Skin epidermis (tissue), 12 donors: ENCODE data around the gene HSFX4.
"Not testable (repeated sequence)": the region's sequence is repeated elsewhere in the genome, so short reads cannot be mapped to it uniquely, and the experiment has no call there.

Experiments used
- H3K27ac ChIP-seq, 21 experiments: fragments of 200-600 bp; sonication (generic) in 11 of 21; one replicate each; pipeline ENCODE4 v1.5.0; 2020; ENCODE audit warnings: mild to moderate bottlenecking in 3 of 21, inconsistent platforms in 2 of 21, moderate library complexity in 2 of 21
- H3K4me3 ChIP-seq, 7 experiments: fragments of 200-600 bp; sonication (generic) in 2 of 7; one replicate each; pipeline ENCODE4 v1.5.0; 2020; ENCODE audit warnings: inconsistent platforms in 2 of 7, mild to moderate bottlenecking in 2 of 7, moderate library complexity in 1 of 7

The HSFX4 gene, protein sequence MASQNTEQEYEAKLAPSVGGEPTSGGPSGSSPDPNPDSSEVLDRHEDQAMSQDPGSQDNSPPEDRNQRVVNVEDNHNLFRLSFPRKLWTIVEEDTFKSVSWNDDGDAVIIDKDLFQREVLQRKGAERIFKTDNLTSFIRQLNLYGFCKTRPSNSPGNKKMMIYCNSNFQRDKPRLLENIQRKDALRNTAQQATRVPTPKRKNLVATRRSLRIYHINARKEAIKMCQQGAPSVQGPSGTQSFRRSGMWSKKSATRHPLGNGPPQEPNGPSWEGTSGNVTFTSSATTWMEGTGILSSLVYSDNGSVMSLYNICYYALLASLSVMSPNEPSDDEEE

DNA sequence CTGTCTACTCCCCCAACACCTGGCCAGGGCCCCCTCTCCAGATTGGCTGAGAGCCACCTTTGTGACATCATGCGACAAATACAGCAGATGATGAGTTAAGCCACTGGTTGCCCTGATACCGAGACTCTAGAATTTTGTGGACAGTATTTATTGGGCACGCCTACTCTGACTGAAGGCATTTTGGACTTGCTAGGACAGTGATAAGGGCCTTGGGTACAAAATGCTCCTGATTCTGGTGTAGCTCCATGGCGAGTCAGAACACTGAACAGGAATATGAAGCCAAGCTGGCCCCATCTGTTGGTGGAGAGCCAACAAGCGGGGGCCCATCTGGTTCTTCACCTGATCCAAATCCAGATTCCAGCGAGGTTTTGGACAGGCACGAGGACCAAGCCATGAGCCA, at the start of gene HSFX4:
Gene HSFX4, plus strand, starts transcription at position 174 of the 400 bp plus-strand sequence. Its CDS starts 72 bp downstream, at position 246.
- not testable (repeated sequence) for H3K27ac ChIP-seq, H3K4me3 ChIP-seq

DNA sequence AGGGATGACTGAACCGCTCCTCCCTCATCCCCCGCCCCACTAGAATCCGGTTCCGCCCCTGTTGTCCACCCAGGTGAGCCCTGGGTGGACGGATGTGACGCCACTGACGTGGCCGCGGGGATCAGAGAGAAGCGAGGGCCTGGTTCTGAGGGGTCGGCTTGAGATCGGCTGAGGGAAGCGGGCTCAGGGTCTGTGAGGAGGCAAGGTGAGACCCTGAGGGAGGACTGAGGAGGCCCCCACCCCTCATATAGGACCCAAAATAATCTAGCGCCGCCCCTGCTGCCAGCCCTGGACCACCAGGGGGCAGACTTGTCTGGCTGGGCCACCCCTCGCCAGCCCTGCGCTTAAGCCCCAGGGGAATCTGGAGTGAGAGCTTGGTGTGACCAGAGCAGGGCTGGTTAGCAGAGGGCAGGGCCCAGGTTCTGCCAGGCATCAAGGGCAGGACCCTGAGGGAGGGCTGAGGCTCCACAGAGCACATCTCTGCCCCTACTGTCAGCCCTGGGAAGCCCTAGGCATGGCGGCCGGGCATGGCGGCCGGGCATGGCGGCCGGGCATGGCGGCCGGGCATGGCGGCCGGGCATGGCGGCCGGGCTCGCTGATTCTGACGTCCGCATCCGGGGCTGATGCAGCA, 48.2 kb upstream of the HSFX4 start, which contains the start of gene MAGEA8:
Gene MAGEA8, plus strand, starts transcription at position 103 of the 631 bp plus-strand sequence. CDS start 3,090 bp downstream, outside the sequence.
- Histone ChIP-seq H3K27ac (no peak within 1 kb of the TSS), H3K4me3 (no peak within 1 kb of the TSS)

DNA sequence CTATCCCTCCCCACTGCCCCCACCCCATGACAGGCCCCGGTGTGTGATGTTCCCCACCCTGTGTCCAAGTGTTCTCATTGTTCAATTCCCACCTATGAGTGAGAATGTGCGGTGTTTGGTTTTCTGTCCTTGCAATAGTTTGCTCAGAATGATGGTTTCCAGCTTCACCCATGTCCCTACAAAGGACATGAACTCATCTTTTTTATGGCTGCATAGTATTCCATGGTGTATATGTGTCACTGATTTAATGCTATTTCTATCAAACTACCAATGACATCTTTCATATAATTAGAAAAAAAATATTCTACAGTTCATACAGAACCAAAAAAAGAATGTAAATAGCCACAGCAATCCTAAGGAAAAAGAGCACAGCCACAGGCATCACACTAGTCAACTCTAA, 38.5 kb upstream of the HSFX4 start:
- H3K27ac ChIP-seq, H3K4me3 ChIP-seq: not testable (repeated sequence)

DNA sequence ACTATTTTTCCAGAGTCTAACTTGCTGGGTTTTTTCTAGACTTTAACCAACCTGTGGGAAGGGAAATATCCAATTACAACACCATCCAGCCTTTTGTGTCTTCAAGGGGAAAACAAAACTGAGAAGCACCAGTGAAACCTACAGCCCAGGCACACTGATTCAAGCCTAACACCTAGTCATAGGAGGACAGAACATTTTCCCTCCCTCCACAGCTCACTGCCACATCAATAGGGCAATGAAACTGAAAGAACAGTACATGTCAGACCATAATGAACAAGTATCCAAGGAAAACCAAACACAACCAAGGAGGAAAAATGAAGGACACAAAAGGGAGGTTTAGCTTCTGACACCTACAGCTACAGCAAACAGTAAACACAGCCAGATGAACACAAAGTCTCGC, 30.8 kb upstream of the HSFX4 start:
- no peak overlapping the region for H3K27ac ChIP-seq
- H3K4me3 ChIP-seq: no peak overlapping the region

DNA sequence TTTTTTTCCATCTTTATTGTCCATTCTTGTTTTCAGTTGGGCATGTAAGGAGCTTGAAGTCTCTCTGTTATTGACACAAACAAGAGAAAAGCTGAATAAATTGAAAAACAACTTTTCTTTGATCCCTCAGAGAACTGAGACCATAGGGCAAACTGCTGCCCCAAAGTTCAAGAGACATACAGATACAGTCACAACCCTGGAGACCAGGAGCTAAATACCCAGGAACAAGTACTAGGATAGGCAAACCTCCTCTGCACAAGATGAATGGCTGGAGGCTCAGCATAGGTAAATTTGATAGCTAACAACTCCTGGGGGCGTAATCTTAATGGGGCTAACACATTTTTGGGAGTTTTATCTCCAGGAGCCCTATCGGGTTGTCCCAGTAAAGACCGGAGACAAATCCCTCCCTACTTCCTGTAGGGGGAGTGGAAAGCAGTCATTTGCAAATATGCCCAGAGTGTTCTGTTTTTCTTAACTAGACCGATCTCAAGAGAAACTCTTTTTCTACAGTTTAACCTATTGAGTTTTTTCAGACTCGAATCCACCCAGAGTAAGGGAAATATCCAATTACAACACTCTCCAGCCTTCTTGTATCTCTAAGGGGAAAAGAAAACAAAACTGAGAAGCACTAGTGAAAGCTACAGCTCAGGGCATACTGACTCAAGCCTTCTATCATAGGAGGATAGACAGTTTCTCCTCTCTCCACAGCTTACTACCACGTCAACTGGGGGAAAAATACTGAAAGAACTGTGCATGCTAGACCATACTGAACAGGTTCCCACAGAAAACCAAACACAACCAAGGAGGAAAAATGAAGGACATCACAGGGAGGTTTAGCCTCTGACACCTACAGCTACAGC, 25.3 kb upstream of the HSFX4 start:
- Histone ChIP-seq H3K4me3 (no peak overlapping the region), H3K27ac (no peak overlapping the region)

DNA sequence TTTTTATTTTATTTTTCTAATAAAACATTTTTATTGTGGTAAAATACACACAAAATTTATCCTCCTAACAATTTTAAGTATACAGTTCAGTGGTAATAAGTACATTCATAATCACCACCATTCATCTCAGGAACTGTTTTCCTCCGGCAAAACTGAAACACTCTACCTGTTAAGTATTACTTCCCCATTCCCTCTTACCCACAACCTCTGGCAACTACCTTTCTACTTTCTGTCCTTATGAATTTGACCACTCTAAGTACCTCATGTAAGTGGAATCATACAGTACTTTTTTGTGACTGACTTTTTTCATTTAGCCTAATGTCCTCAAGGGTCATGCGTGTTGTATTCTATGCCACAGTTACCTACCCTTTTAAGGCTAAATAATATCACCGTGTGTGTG, 21.1 kb upstream of the HSFX4 start:
- Histone ChIP-seq H3K4me3 (no peak overlapping the region), H3K27ac (no peak overlapping the region)

DNA sequence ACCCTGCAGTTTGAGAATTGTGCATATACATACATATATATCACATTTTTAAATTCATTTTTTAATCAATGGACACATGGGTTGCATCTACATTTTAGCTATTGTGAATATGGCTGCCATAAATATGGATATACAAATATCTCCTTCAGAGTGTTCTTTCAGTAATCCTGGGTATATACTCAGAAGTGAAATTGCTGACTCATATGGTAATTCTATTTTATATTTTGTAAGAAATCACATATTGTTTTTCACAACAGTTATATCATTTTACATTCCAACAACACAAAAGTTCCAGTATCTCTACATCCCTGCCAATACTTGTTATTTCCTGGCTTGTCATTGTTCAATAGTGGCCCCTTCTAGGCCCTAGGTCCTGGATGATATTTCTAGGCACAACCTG, 20.6 kb upstream of the HSFX4 start:
- H3K4me3 ChIP-seq: no peak overlapping the region
- H3K27ac ChIP-seq: no peak overlapping the region

DNA sequence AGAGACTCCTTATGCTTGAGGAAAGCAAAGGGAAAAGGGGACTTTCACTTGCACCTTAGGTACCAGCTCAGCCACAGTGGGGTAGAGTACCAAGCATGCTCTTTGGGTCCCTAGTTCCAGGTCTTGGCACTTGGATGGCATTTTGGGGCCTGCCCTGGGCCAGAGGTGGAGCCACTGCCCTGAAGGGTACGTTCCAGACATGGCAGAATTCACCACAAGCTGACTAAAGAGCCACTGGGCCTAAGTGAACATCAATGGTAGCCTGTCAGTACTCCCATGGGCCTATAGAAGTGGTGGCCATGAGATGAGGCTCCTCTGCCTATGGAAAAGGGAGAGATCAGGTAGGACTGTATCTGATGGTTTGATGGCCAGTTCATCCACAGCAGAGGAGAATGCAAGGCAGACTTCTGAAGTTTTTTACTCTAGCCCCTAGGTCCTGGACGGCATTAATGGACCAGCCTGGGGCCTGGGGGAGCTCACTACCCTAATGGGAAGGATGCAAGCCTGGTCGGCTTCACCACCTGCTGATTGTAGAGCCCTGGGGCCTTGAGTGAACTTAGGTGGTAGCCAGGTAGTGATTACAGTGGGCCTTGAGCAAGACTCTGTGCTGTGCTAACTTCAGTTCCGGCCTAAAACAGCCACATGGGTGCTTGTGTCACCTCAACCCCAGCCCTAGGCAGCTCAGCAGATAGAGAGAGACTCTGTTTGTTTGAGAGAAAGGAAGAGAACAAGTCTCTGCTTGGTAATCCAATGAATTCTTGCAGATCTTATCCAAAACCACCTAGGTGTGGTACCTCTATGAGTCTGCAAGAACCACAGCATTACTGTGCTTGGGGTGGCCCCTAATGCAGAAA, 19.8 kb upstream of the HSFX4 start:
- no peak overlapping the region for H3K4me3 ChIP-seq

DNA sequence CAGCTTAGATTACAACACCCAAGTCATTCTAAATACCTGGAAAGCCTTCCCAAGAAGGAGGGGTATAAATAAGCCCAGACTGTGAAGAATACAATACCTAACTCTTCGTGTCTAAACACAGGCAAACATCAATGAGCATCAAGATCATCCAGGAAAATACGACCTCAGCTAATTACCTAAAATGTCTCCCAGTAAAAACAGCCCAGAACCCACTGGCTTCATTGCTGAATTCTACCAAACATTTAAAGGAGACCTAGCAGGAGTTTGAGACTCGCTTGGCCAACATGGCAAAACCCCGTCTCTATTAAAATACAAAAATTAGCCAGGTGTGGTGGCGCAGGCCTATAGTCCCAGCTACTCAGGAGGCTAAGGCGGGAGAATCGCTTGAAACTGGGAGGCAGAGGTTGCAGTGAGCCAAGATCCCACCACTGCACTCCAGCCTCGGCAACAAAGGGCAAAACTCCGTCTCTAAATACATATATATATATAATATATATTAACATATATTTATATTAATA, 19.1 kb upstream of the HSFX4 start:
- H3K27ac ChIP-seq: no peak overlapping the region
- H3K4me3 ChIP-seq: no peak overlapping the region

More for the DNA sequence above, 19.8 kb upstream of the HSFX4 start:
- no peak overlapping the region for H3K27ac ChIP-seq

DNA sequence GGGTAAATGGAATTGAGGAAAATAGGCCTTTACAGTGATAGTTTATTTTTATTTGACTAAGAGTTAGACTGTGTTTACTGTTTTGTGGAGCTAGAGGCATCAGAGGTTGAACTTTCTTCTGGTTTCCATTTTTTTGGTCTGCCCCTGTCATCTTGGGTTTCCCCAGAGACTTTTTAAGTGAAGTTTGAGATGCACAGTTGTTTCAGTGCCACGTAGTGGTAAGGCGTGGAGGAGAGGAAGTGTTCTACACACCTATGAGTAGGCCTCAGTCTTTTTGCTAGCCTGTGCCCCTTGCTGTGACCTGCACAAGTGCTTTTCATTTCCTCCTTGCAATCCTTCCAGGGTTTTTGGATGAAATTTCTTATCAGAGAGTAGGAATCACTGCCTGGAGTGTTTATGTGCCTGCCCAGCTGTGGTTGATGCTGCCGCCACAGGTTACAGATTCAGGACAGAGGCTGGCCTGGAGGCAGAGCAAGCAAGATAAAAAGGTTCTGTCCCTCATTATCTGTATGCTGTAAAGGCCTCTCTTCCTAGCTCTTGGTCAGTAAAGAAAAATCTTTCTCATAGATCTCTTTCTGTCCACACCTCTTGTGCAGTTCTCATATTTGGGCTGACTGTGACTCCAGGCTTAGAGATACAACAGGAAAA, 12.5 kb upstream of the HSFX4 start:
- no peak overlapping the region for H3K4me3 ChIP-seq
- no peak overlapping the region for H3K27ac ChIP-seq

DNA sequence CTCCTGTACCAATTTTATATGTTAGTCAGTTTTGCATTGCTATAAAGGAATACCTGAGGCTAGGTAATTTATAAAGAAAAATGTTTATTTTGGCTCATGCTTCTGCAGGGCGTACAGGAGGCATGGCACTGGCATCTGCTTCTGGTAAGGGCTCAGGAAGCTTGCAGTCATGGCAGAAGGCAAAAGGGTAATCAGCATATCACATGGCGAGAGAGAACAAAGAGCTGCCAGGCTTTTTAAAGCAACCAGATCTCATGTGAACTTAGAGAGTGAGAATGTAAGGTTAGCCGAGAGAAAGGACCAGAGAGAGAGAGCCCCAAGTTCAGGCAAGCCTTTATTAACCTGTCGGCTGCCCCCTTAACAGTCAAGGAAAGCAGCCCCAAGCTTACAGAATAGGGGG, 5.5 kb upstream of the HSFX4 start:
- not testable (repeated sequence) for H3K4me3 ChIP-seq, H3K27ac ChIP-seq

DNA sequence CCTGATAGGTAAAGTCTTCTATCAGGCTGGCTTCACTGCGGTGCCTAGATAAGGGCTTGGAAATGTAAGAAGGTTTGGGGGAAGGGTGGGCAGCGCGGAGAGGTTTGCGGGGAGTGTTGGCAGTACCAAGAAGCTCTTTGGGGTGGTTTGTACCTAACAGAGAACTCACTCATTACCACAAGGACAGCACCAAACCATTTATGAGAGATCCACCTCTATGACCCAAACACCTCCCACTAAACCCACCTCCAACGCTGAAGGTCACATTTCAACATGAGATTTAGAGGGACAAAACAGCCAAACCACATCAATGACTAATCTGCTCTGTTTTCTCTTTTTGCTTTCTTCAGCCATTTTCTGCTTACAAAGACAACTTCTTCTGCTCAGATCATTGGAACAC, 4.9 kb upstream of the HSFX4 start:
- H3K4me3 ChIP-seq, H3K27ac ChIP-seq: not testable (repeated sequence)

DNA sequence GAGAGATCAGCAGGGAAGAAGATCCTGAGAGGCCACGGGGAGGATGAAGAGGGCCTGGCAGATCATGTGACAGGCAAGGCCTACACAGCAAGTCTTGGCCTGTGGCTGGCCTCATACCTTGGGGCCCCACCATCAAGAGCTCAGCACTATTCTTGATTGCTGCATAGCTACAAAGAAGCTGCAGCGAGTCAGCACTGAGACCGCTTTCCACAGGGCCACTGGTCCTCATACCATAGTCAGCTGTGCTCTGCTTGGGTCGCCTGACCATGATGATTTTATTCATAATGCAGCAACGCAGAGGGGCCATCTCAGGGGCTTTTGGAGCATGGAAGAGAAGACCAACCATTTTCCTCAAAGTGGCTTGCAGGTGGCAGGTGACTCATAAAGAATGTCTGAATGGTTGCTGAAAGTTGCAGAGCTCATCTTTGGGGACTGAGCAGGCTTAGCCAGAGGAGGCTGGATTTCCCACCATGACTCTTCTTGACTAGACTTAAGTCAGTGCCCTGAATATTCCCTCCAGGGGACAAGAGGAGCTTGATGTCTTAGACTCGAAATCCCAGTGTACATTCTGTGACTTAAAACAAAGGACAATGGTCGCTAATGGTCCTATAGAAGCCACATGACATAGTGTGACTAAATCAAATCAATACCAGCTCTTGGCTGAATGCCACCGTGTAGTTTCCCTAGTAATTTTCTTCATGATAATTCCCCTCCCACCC, 2.0 kb upstream of the HSFX4 start:
- not testable (repeated sequence) for H3K27ac ChIP-seq, H3K4me3 ChIP-seq

DNA sequence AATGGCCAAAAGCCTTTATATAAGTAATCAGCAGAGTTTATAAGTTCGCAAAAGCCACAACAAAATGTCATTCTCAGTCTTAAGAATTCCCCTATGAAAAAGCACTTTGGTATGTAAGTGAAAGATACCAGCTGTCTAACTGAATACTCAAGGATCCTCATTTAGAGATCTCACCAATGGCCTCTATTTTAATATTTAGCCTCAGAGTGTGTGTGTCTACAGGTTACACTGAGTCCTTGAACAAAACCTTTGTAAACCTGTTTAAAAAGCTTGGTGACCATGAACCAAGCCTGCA, 1.5 kb upstream of the HSFX4 start:
- not testable (repeated sequence) for H3K4me3 ChIP-seq, H3K27ac ChIP-seq

DNA sequence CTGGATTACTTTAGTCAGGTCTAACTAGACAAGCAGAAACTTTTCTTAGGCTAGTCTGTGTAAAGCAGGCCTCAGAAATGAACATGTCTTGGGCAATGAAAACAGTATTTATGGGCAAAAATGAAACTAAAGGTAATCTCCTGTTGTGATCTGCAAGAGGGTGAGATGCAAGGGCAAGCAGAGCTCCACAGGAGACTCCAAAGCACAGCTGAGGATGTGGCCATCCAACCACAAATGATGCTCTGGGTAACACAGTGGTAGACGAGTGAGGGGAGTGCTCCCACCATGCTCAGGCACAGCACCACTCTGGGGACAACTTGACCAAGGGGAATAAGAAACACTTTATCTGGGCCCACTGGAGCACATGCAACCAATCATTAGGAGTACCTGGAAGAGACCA, 738 bp upstream of the HSFX4 start:
- not testable (repeated sequence) for H3K27ac ChIP-seq, H3K4me3 ChIP-seq

DNA sequence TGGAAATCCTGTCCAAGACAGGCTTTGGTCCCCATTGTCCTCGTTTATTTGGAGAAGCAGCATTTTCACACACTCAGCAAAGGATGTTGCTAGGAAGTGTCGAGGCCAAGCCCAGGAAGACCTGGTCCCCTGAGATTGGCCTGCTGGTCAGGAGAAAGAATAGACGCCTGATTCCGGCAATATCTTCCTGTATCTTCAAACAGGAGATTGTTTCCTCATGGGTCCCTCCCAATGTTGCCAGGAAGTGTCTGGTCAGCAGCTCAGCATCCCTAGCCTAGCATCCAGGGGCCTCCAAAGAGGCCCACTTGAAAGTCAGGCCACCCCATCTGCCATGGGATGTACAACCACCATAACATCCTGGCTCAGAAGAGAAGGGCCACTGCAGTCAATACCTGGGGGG, 2.0 kb downstream of the HSFX4 start:
- not testable (repeated sequence) for H3K27ac ChIP-seq, H3K4me3 ChIP-seq

DNA sequence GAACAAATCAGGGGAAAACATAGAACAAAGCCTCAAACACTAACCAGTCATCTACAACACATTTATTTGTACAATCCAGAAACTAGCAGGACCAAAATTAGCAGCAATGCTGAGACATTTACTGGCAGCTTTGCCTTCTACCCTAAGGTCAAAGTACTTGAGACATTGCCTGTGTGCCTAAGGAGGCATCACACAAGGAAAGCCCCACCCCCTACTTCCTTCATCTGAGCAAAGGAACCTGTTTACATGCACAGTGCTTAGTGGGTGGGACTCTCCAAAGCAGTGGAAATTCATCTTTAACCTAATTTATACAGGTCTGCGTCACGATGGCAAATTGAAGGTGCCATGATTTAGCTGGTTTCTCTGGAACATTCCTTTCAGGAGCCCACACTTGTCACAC, 2.8 kb downstream of the HSFX4 start:
- not testable (repeated sequence) for H3K4me3 ChIP-seq, H3K27ac ChIP-seq

DNA sequence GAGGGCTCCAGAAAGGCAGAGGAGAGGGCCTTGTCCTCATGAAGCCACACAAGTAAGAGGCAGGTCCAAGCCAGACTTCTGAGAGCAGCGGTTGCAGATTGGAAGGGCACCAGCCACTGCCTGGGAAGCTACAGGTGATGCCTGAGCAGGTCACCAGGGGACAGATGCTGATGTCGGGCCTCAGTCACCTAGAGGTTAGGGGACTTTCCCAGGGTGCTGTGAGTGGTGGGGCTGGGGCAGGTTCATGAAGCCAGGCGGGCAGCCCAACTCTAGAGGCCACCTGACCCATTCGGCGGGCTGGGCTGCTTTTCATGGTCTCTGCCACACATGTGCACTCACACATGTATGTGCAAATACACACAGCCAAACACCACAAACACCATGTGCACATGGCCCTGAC, 3.6 kb downstream of the HSFX4 start:
- H3K4me3 ChIP-seq, H3K27ac ChIP-seq: not testable (repeated sequence)

DNA sequence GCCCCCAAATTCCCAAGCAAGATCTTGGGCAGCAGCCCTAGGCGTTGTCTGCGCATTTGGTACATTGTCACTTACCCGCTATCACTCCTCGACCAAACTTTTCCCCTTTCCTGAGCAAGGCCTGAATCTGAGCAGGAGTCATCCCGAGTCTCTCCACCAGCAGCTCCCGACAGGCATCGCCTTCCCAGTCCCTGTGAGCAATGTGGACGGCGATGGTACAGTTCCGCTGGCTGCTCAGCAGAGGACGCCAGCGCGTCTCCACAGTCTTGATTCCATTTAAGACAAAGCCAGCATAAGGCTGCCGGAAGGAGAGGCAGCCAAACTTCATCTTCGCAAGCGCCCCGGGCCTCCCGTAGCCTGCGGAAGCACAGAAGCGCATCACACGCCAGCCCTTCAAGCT, 4.2 kb downstream of the HSFX4 start:
- not testable (repeated sequence) for H3K27ac ChIP-seq, H3K4me3 ChIP-seq
